Left lung (tissue), 10 donors: Measurements from ENCODE around the gene ZHX3. TPM values are rescaled to one million over a fixed set of nuclear protein-coding genes. Genes with fewer than 3 reads are reported as not detected.
A peak's percentile ranks its signal among the peaks of the same experiment; 100 is the strongest.

Experiments used
- ATAC-seq: fragments of 200-7000 bp; cut with Tn5 transposase; one replicate; pipeline ENCODE4 v1.9.1; 2020; ENCODE audit warnings: moderate library complexity
- DNase-seq, 4 donors: peaks; one replicate each; pipeline ENCODE4 v3.0.0-alpha.2; 2013 to 2020
- H3K27ac ChIP-seq, 2 donors: fragments of 200-600 bp; sonication (generic) in 1 of 2; one replicate each; pipeline versions ENCODE4 v1.5.0 to v1.8.0; 2020 to 2021
- H3K27me3 ChIP-seq, 2 donors: fragments of 200-600 bp; sonication (generic) in 1 of 2; one replicate each; pipeline versions ENCODE4 v1.5.0 to v1.8.0; 2020 to 2021
- H3K36me3 ChIP-seq, 2 donors: fragments of 200-600 bp; sonication (generic) in 1 of 2; one replicate each; pipeline versions ENCODE4 v1.5.0 to v1.8.0; 2020 to 2021
- H3K4me1 ChIP-seq, 2 donors: fragments of 200-600 bp; one replicate each; pipeline ENCODE4 v1.8.0; 2021
- H3K4me3 ChIP-seq, 2 donors: fragments of 200-600 bp; sonication (generic) in 1 of 2; one replicate each; pipeline versions ENCODE4 v1.5.0 to v1.8.0; 2020 to 2021; ENCODE audit warnings: mild to moderate bottlenecking in 1 of 2
- H3K9me3 ChIP-seq, 2 donors: fragments of 200-600 bp; sonication (generic) in 1 of 2; one replicate each; pipeline versions ENCODE4 v1.5.0 to v1.8.0; 2020 to 2021
- CTCF ChIP-seq, 2 donors: fragments of 200-600 bp; sonication (generic) in 1 of 2; IDR thresholded peaks; one replicate each; pipeline versions ENCODE4 v1.5.0 to v1.8.0; 2021; ENCODE audit warnings: antibody characterized with exemption in 2 of 2
- intact Hi-C, 2 donors: fragments of 100-400 bp; cut with DNase I; formaldehyde crosslinking; loops; one replicate each; pipeline versions ENCODE4 v1.11.2 to v1.14.2; 2022
- polyA plus RNA-seq, 6 donors: library from polyadenylated mRNA; unstranded; fragments of 120-200 nt; gene quantifications; one replicate each; pipeline ENCODE4 v1.2.1, GENCODE V29; 2013; ENCODE audit not compliant: insufficient read length in 6 of 6
- total RNA-seq, 2 donors: library from RNA; stranded (reverse); fragmentation: NEBNext Ultra II Directional; extraction: Animal tissue kit (Norgen Biotek cat#: 25700); gene quantifications; one replicate each; pipeline ENCODE4 v1.2.1, GENCODE V29; 2021
- donor health status: DM: no; HTN: yes; CAD: no.
- donor health status: DM: no; HTN: no; CAD: no.

Gene ZHX3
- total and polyA plus RNA-seq, 8 donors, result 8.1 to 47.9 (median 11.2) TPM

DNA sequence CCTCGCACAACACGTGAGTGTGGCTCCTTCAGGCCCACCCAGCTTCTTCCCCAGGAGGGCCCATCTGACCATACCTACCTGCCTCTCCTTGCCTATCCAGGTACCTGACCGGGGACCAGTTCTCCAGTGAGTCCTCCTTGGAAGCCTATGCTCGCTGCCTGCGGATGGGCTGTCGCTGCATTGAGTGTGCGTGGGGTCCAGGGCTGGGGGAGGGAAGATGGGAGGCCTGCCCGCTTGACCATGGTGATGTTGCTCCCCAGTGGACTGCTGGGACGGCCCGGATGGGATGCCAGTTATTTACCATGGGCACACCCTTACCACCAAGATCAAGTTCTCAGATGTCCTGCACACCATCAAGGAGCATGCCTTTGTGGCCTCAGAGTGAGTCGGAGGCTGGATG is 153.7 kb downstream of the ZHX3 start:
- intact Hi-C loops, result no loop called here
- no peak overlapping the region for H3K4me3 ChIP-seq
- no peaks in the 10 kb centered on the region for H3K27me3 ChIP-seq
- TF ChIP-seq CTCF (IDR thresholded peaks at IDR 0.05), result no peak
- ATAC-seq (no peak), DNase-seq (no peak)
- peaks cover 3 to 84% of the 10 kb centered on the region in 2 donors for H3K36me3 ChIP-seq
- H3K4me1 ChIP-seq, result peaks cover 0 to 11% of the 10 kb centered on the region in 2 donors
- no peak overlapping the region for H3K27ac ChIP-seq
- H3K9me3 ChIP-seq, result no peaks in the 10 kb centered on the region

DNA sequence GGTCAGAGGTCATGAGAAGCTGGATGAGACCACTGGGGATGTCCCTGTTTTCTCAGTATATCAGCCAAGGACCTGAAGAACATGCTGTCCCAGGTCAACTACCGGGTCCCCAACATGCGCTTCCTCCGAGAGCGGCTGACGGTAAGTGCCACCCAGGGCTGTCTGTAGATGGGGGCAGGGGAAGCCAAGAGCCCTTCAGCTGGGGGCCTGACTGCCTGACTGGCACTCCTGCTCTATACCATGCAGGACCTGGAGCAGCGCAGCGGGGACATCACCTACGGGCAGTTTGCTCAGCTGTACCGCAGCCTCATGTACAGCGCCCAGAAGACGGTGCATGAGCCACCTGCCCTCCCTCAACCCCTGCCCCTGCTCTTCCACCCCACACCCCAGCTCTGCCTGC is 155.1 kb downstream of the ZHX3 start:
- no peak overlapping the region for H3K27ac ChIP-seq
- DNase-seq, result no peak
- intact Hi-C loops, result no loop called here
- TF ChIP-seq CTCF (IDR thresholded peaks at IDR 0.05), result no peak
- peaks cover 0 to 18% of the 10 kb centered on the region in 2 donors for H3K4me1 ChIP-seq
- ATAC-seq, result no peak
- no peaks in the 10 kb centered on the region for H3K9me3 ChIP-seq
- peaks cover 3 to 71% of the 10 kb centered on the region in 2 donors for H3K36me3 ChIP-seq
- no peak overlapping the region for H3K4me3 ChIP-seq
- no peaks in the 10 kb centered on the region for H3K27me3 ChIP-seq

- no peak for ATAC-seq
- no peaks in the 10 kb centered on the region for H3K27me3 ChIP-seq
- H3K36me3 ChIP-seq, result peaks cover 3 to 65% of the 10 kb centered on the region in 2 donors
- peaks cover 0 to 23% of the 10 kb centered on the region in 2 donors for H3K4me1 ChIP-seq
- H3K27ac ChIP-seq, result no peak overlapping the region
- no peak for DNase-seq
- TF ChIP-seq CTCF (IDR thresholded peaks at IDR 0.05), result no peak
- intact Hi-C loops, result no loop called here
- H3K4me3 ChIP-seq, result no peak overlapping the region
- H3K9me3 ChIP-seq, result no peaks in the 10 kb centered on the region
Measured at GRCh38 chr20:41161886-41162285, 155.6 kb downstream of the ZHX3 start.

GRCh38 chr20:41160686-41161085 is 156.8 kb downstream of the ZHX3 start:
- H3K4me3 ChIP-seq, result no peak overlapping the region
- no peak for TF ChIP-seq CTCF (IDR thresholded peaks at IDR 0.05)
- intact Hi-C loops, result no loop called here
- H3K9me3 ChIP-seq, result no peaks in the 10 kb centered on the region
- no peak overlapping the region for H3K27ac ChIP-seq
- peaks cover 3 to 53% of the 10 kb centered on the region in 2 donors for H3K36me3 ChIP-seq
- H3K27me3 ChIP-seq, result no peaks in the 10 kb centered on the region
- ATAC-seq, result no peak
- H3K4me1 ChIP-seq, result peaks cover 0 to 28% of the 10 kb centered on the region in 2 donors
- no peak for DNase-seq

DNA sequence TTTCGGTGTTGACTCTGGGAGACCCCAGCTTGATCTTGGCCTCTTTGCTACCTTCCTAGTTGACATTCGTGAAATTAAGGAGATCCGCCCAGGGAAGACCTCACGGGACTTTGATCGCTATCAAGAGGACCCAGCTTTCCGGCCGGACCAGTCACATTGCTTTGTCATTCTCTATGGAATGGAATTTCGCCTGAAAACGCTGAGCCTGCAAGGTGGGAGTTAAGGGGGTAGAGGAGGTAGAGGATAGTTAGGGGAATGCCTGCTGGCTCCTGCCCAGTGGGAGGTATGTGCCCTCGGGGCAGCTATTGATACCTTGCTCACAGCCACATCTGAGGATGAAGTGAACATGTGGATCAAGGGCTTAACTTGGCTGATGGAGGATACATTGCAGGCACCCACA is 158.0 kb downstream of the ZHX3 start:
- H3K27ac ChIP-seq, result peak overlapping the region in 1 of 2 donors; percentile 48
- intact Hi-C loops, result no loop called here
- H3K27me3 ChIP-seq, result no peaks in the 10 kb centered on the region
- ATAC-seq (no peak), DNase-seq (no peak)
- no peak overlapping the region for H3K4me3 ChIP-seq
- peaks cover 3 to 42% of the 10 kb centered on the region in 2 donors for H3K36me3 ChIP-seq
- TF ChIP-seq CTCF (IDR thresholded peaks at IDR 0.05), result no peak
- H3K4me1 ChIP-seq, result peaks cover 3 to 35% of the 10 kb centered on the region in 2 donors
- no peaks in the 10 kb centered on the region for H3K9me3 ChIP-seq
